Measurements from ENCODE around the gene AMPD3.

- no peak for TF ChIP-seq POLR2A (IDR thresholded peaks at IDR 0.05)
- no peak for TF ChIP-seq CTCF (IDR thresholded peaks at IDR 0.05)
Measured at GRCh38 chr11:10505278-10506007, 50.4 kb downstream of the AMPD3 start.
